HCT116 (cell line): ENCODE data around the gene ZBTB7B. TPM values are rescaled to one million over a fixed set of nuclear protein-coding genes. Genes with fewer than 3 reads are reported as not detected.

ENCODE experiments used
- ATAC-seq: fragments of 200-7000 bp; cut with Tn5 transposase; 2 replicates; pipeline ENCODE4 v1.9.1; 2020; ENCODE audit warnings: mild to moderate bottlenecking, moderate library complexity
- BruUV-seq: library from RNA; stranded (reverse); fragments of 400-500 nt; replicated peaks from 2 replicates; lab custom pipeline; 2021; lab: Mats Ljungman, UMichigan
- CTCF ChIA-PET: fragments of 300-600 bp; sonication (Branson Sonifier 250); formaldehyde crosslinking; loops from one replicate; lab custom pipeline; 2021; ENCODE audit warnings: antibody characterized with exemption; lab: Charles Lee
- POLR2A ChIA-PET: fragments of 300-600, 350-600 bp; sonication (Branson Sonifier 250); formaldehyde crosslinking; loops from one replicate; lab custom pipeline; 2021; ENCODE audit warnings: antibody characterized with exemption; lab: Charles Lee
- RAD21 ChIA-PET, 2 experiments: fragments of 300-600 bp; sonication (Branson Sonifier 250); formaldehyde crosslinking; loops; one replicate each; lab custom pipeline; 2023; ENCODE audit warnings: low total read pairs in 2 of 2; ENCODE audit not compliant: uncharacterized antibody in 2 of 2, unreplicated experiment in 2 of 2, low non-redundant PET in 1 of 2; lab: Charles Lee
- DNase-seq: peaks from one replicate; pipeline ENCODE4 v3.0.0-alpha.2; 2010; ENCODE audit warnings: low read depth, low spot score
- H2AFZ ChIP-seq: fragments of 200-600 bp; shearing (Covaris generic), sonication (generic); 2 replicates; pipeline ENCODE4 v1.6.1; 2017; ENCODE audit warnings: low read depth, mixed run types, mixed read lengths, antibody characterized with exemption, low read length; ENCODE audit not compliant: poor library complexity, severe bottlenecking
- H3K27ac ChIP-seq: 2 replicates; pipeline ENCODE4 v1.5.1; 2012; ENCODE audit warnings: low read depth, low read length
- H3K27me3 ChIP-seq: fragments of 200-600 bp; sonication (generic); 2 replicates; pipeline ENCODE4 v1.6.1; 2016; ENCODE audit warnings: mixed run types, low read length, mixed read lengths; ENCODE audit not compliant: insufficient read depth
- H3K36me3 ChIP-seq, 2 experiments: fragments of 200-500 bp in 1 of 2; fragments of 200-600 bp in 1 of 2; sonication (Bioruptor generic) in 1 of 2; sonication (generic) in 1 of 2; 2 replicates each; pipeline versions ENCODE4 v1.5.1 to v1.6.1; 2014 to 2016; ENCODE audit warnings: low read length in 2 of 2, inconsistent platforms in 1 of 2, mixed read lengths in 1 of 2, mixed run types in 1 of 2; ENCODE audit not compliant: insufficient read depth in 2 of 2, control insufficient read depth in 1 of 2
- H3K4me1 ChIP-seq, 2 experiments: fragments of 200-600 bp in 1 of 2; sonication (generic) in 1 of 2; 2 replicates each; pipeline versions ENCODE4 v1.5.1 to v1.6.1; 2012 to 2017; ENCODE audit warnings: low read length in 2 of 2, inconsistent platforms in 1 of 2, mild to moderate bottlenecking in 1 of 2, mixed read lengths in 1 of 2, mixed run types in 1 of 2, moderate library complexity in 1 of 2; ENCODE audit not compliant: insufficient read depth in 2 of 2, control insufficient read depth in 1 of 2
- H3K4me2 ChIP-seq: fragments of 200-600 bp; sonication (generic); 2 replicates; pipeline ENCODE4 v1.6.1; 2017; ENCODE audit warnings: mixed run types, low read length, mixed read lengths
- H3K4me3 ChIP-seq, 2 experiments: fragments of 200-600 bp in 1 of 2; sonication (generic) in 1 of 2; replicated peaks in 1 of 2; 2 replicates each; pipeline ENCODE4 v1.5.1; 2011 to 2016; ENCODE audit warnings: low read length in 2 of 2, control low read depth in 1 of 2, low read depth in 1 of 2, mild to moderate bottlenecking in 1 of 2, mixed read lengths in 1 of 2, mixed run types in 1 of 2
- H3K79me2 ChIP-seq: fragments of 200-600 bp; sonication (generic); 2 replicates; pipeline ENCODE4 v1.6.1; 2017; ENCODE audit warnings: mild to moderate bottlenecking, mixed run types, low read length, moderate library complexity, mixed read lengths; ENCODE audit not compliant: insufficient read depth
- H3K9ac ChIP-seq: fragments of 200-600 bp; sonication (generic); 2 replicates; pipeline ENCODE4 v1.6.1; 2016; ENCODE audit warnings: low read length, mixed read lengths
- H3K9me2 ChIP-seq: fragments of 200-600 bp; sonication (generic), shearing (Covaris generic); 2 replicates; pipeline ENCODE4 v1.6.1; 2017; ENCODE audit warnings: mixed run types, mild to moderate bottlenecking, moderate library complexity; ENCODE audit not compliant: insufficient read depth
- H3K9me3 ChIP-seq, 2 experiments: fragments of 200-500 bp in 1 of 2; fragments of 200-600 bp in 1 of 2; sonication (Bioruptor generic) in 1 of 2; sonication (generic) in 1 of 2; 2 replicates each; pipeline ENCODE4 v1.6.1; 2014 to 2017; ENCODE audit warnings: low read length in 2 of 2, mixed read lengths in 2 of 2, inconsistent platforms in 1 of 2, low read depth in 1 of 2, mild to moderate bottlenecking in 1 of 2, mixed run types in 1 of 2, moderate library complexity in 1 of 2; ENCODE audit not compliant: control insufficient read depth in 1 of 2, insufficient read depth in 1 of 2
- H4K20me1 ChIP-seq: fragments of 200-600 bp; sonication (generic), shearing (Covaris generic); 2 replicates; pipeline ENCODE4 v1.6.1; 2017; ENCODE audit warnings: mixed run types, mild to moderate bottlenecking, moderate library complexity; ENCODE audit not compliant: insufficient read depth
- EZH2 ChIP-seq: fragments of 200-600 bp; sonication (generic); IDR thresholded peaks from 2 replicates; pipeline ENCODE4 v1.6.1; 2017; ENCODE audit warnings: antibody characterized with exemption, mixed run types
- intact Hi-C: fragments of 100-400 bp; cut with micrococcal nuclease; formaldehyde crosslinking; loops from 2 replicates; pipeline ENCODE4 v1.10.0; 2022
- total RNA-seq: library from RNA; stranded (reverse); gene quantifications from one replicate; pipeline ENCODE4 v1.2.1, GENCODE V29; 2021; ENCODE audit not compliant: unreplicated experiment
- TF ChIP-seq, protein P1 (sequence below), 3 experiments: fragments of 200-600 bp in 1 of 3; sonication (generic) in 1 of 3; IDR thresholded peaks in 2 of 3; conservative IDR thresholded peaks in 1 of 3; 2 replicates each; pipeline ENCODE4 v1.5.1; 2012 to 2017; ENCODE audit warnings: low read depth in 2 of 3, low read length in 2 of 3, antibody characterized with exemption in 1 of 3, borderline replicate concordance in 1 of 3, control low read depth in 1 of 3, mild to moderate bottlenecking in 1 of 3, mixed read lengths in 1 of 3, mixed run types in 1 of 3, moderate library complexity in 1 of 3; ENCODE audit not compliant: insufficient read depth in 1 of 3
- TF ChIP-seq, protein P2 (sequence below): IDR thresholded peaks from 2 replicates; pipeline ENCODE4 v1.6.1; 2012; ENCODE audit warnings: low read depth

ZBTB7B gene
- total RNA-seq, 1 experiment from 2014 or later, result 57.0 TPM

DNA sequence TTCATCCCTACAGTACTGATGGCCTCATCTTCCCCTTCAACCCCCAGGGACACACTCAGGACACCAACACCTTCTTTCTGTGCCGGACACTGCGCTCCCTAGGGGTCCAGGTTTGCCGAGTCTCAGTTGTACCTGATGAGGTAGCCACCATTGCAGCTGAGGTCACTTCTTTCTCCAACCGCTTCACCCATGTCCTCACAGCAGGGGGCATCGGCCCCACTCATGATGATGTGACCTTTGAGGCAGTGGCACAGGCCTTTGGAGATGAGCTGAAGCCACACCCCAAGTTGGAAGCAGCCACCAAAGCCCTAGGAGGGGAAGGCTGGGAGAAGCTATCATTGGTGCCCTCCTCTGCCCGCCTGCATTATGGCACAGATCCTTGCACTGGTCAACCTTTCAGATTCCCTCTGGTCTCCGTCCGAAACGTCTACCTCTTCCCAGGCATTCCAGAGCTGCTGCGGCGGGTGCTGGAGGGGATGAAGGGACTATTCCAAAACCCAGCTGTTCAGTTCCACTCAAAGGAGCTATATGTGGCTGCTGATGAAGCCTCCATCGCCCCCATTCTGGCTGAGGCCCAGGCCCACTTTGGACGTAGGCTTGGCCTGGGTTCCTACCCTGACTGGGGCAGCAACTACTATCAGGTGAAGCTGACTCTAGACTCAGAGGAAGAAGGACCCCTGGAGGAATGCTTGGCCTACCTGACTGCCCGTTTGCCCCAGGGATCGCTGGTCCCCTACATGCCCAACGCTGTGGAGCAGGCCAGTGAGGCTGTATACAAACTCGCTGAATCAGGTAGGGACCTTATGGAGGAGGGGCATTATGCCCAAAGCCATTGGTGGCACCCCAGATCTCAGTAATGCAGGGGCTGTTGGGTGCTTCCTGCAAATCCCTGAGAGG is 14.3 kb upstream of the ZBTB7B start:
- Histone ChIP-seq H3K4me3 (no peak overlapping the region), H3K9me3 (no peaks in the 10 kb centered on the region), H3K4me1 (peaks cover 4 to 20% of the 10 kb centered on the region in 2 experiments; a peak in 3 of 4 replicates), H3K79me2 (peaks cover 64% of the 10 kb centered on the region), H3K9ac (no peak overlapping the region), H2AFZ (no peak overlapping the region), H3K27ac (no peak overlapping the region), H3K9me2 (no peaks in the 10 kb centered on the region), H3K36me3 (peaks cover 12 to 25% of the 10 kb centered on the region in 2 experiments; a peak in 3 of 4 replicates), H3K4me2 (no peak overlapping the region), H4K20me1 (no peaks in the 10 kb centered on the region), H3K27me3 (no peaks in the 10 kb centered on the region)
- DNase-seq (no peak), ATAC-seq (no peak)
- ChIA-PET POLR2A (interaction anchor here (0.6 to 1.8 kb wide), 4 partner anchors 10 to 16 kb away, joined by 3 to 6 read pairs (median 4); partner anchors contain the start of gene CKS1B), CTCF (interaction anchor here (1.7 kb wide), 1 partner anchor 11 kb away, joined by 9 read pairs; no protein-coding TSS in a partner anchor), RAD21 (no interaction called here)
- no TSS peak for BruUV-seq
- intact Hi-C loops, result no loop called here
- no peak for TF ChIP-seq EZH2
- TF ChIP-seq, protein P1, sequence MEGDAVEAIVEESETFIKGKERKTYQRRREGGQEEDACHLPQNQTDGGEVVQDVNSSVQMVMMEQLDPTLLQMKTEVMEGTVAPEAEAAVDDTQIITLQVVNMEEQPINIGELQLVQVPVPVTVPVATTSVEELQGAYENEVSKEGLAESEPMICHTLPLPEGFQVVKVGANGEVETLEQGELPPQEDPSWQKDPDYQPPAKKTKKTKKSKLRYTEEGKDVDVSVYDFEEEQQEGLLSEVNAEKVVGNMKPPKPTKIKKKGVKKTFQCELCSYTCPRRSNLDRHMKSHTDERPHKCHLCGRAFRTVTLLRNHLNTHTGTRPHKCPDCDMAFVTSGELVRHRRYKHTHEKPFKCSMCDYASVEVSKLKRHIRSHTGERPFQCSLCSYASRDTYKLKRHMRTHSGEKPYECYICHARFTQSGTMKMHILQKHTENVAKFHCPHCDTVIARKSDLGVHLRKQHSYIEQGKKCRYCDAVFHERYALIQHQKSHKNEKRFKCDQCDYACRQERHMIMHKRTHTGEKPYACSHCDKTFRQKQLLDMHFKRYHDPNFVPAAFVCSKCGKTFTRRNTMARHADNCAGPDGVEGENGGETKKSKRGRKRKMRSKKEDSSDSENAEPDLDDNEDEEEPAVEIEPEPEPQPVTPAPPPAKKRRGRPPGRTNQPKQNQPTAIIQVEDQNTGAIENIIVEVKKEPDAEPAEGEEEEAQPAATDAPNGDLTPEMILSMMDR (IDR thresholded peaks at IDR 0.05 in 2 of 3, conservative IDR thresholded peaks at IDR 0.05 in 1 of 3; ENCODE audit: borderline replicate concordance in 1 of 3, insufficient read depth in 1 of 3, low read depth in 2 of 3, low read length in 2 of 3), result 0 out of 6 replicates have a peak, but pooled peaks of 2 of the 3 experiments have one; percentile 5 to 7
- TF ChIP-seq, protein P2, sequence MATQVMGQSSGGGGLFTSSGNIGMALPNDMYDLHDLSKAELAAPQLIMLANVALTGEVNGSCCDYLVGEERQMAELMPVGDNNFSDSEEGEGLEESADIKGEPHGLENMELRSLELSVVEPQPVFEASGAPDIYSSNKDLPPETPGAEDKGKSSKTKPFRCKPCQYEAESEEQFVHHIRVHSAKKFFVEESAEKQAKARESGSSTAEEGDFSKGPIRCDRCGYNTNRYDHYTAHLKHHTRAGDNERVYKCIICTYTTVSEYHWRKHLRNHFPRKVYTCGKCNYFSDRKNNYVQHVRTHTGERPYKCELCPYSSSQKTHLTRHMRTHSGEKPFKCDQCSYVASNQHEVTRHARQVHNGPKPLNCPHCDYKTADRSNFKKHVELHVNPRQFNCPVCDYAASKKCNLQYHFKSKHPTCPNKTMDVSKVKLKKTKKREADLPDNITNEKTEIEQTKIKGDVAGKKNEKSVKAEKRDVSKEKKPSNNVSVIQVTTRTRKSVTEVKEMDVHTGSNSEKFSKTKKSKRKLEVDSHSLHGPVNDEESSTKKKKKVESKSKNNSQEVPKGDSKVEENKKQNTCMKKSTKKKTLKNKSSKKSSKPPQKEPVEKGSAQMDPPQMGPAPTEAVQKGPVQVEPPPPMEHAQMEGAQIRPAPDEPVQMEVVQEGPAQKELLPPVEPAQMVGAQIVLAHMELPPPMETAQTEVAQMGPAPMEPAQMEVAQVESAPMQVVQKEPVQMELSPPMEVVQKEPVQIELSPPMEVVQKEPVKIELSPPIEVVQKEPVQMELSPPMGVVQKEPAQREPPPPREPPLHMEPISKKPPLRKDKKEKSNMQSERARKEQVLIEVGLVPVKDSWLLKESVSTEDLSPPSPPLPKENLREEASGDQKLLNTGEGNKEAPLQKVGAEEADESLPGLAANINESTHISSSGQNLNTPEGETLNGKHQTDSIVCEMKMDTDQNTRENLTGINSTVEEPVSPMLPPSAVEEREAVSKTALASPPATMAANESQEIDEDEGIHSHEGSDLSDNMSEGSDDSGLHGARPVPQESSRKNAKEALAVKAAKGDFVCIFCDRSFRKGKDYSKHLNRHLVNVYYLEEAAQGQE, result no peak
- TF ChIP-seq, all 23 proteins: peak for 1
